K562 (cell line): ENCODE results near the gene HBG1. TPM values are rescaled to one million over a fixed set of nuclear protein-coding genes. Genes with fewer than 3 reads are reported as not detected.

ENCODE experiments used
- BCOR ChIP-seq: fragments of 450-650 bp; IDR thresholded peaks from 2 replicates; pipeline ENCODE4 v1.6.1; 2016
- BRD4 ChIP-seq: fragments of 200-600 bp; sonication (generic); IDR thresholded peaks from 2 replicates; pipeline ENCODE4 v1.6.1; 2017; ENCODE audit warnings: inconsistent platforms
- FIP1L1 ChIP-seq: fragments of 200-400 bp; formaldehyde crosslinking; IDR thresholded peaks from 2 replicates; pipeline ENCODE4 v1.6.1; 2018; ENCODE audit warnings: mild to moderate bottlenecking, low read depth, low read length; ENCODE audit not compliant: poor library complexity, severe bottlenecking
- FOXK2 ChIP-seq, 2 experiments: fragments of 450-650 bp; IDR thresholded peaks in 1 of 2; conservative IDR thresholded peaks in 1 of 2; 2 replicates each; pipeline ENCODE4 v1.6.1; 2016; ENCODE audit warnings: low read depth in 2 of 2, mild to moderate bottlenecking in 1 of 2
- GATA2 ChIP-seq: sonication (generic); formaldehyde crosslinking; IDR thresholded peaks from 2 replicates; pipeline ENCODE4 v1.4.0; 2020; ENCODE audit warnings: mild to moderate bottlenecking, missing genetic modification reagents
- HMGN3 ChIP-seq: IDR thresholded peaks from 2 replicates; pipeline ENCODE4 v1.6.1; 2011; ENCODE audit warnings: borderline replicate concordance, low read depth, mild to moderate bottlenecking, mixed read lengths, low read length; ENCODE audit not compliant: insufficient read length; ENCODE audit errors: extremely low read depth
- KAT7 ChIP-seq: sonication (generic); formaldehyde crosslinking; IDR thresholded peaks from 2 replicates; pipeline ENCODE4 v1.8.0; 2022; ENCODE audit warnings: missing genetic modification reagents, mild to moderate bottlenecking, borderline replicate concordance
- MECOM ChIP-seq: fragments of 250-450 bp; sonication (Bioruptor Pico); IDR thresholded peaks from 2 replicates; pipeline ENCODE4 v1.8.0; 2022; ENCODE audit warnings: inconsistent platforms
- MEIS2 ChIP-seq: fragments of 450-650 bp; IDR thresholded peaks from 2 replicates; pipeline ENCODE4 v1.6.1; 2014; ENCODE audit warnings: mild to moderate bottlenecking; ENCODE audit not compliant: partially characterized antibody
- MTA3 ChIP-seq: fragments of 450-650 bp; formaldehyde crosslinking; IDR thresholded peaks from 2 replicates; pipeline ENCODE4 v1.6.1; 2017; ENCODE audit warnings: mild to moderate bottlenecking, borderline replicate concordance
- POLR2A ChIP-seq: fragments of 450-650 bp; conservative IDR thresholded peaks from 2 replicates; pipeline ENCODE4 v1.6.1; 2016
- RFX5 ChIP-seq: IDR thresholded peaks from 2 replicates; pipeline ENCODE4 v1.6.1; 2011; ENCODE audit warnings: low read depth, mild to moderate bottlenecking, improper control_type of control experiment, low read length
- SRSF7 ChIP-seq: fragments of 200-400 bp; formaldehyde crosslinking; optimal IDR thresholded peaks from 2 replicates; pipeline ENCODE3; 2017; ENCODE audit warnings: mild to moderate bottlenecking, low read depth, low read length
- THRAP3 ChIP-seq: fragments of 450-650 bp; IDR thresholded peaks from 2 replicates; pipeline ENCODE4 v1.6.1; 2016; ENCODE audit warnings: mild to moderate bottlenecking, inconsistent platforms, borderline replicate concordance
- TSC22D4 ChIP-seq: fragments of 450-650 bp; IDR thresholded peaks from 2 replicates; pipeline ENCODE4 v1.6.1; 2016; ENCODE audit warnings: missing genetic modification characterization, missing biosample characterization, control low read depth
- XRCC3 ChIP-seq: fragments of 450-650 bp; IDR thresholded peaks from 2 replicates; pipeline ENCODE4 v1.6.1; 2017; ENCODE audit warnings: mild to moderate bottlenecking, moderate library complexity
- ZFP36 ChIP-seq: fragments of 150-350 bp; IDR thresholded peaks from 2 replicates; pipeline ENCODE4 v1.6.1; 2018; ENCODE audit warnings: low read length, low read depth; ENCODE audit not compliant: partially characterized antibody
- ZNF384 ChIP-seq: IDR thresholded peaks from 2 replicates; pipeline ENCODE4 v1.6.1; 2012; ENCODE audit warnings: low read depth, low read length, improper control_type of control experiment
- ZNF583 ChIP-seq: fragments of 250-450 bp; sonication (Bioruptor Pico); IDR thresholded peaks from 2 replicates; pipeline ENCODE4 v1.4.0; 2020
- polyA plus RNA-seq, 8 experiments: library from polyadenylated mRNA; depleted of rRNA in 4 of 8; stranded (reverse) in 5 of 8; unstranded in 3 of 8; fragments of >200 nt; fragmentation: Nextera tagmentation in 2 of 8; fragmentation: Illumina TruSeq in 1 of 8; extraction: Ambion mirVana in 2 of 8; extraction: Trizol in 1 of 8; gene quantifications; 2 replicates each; pipeline versions ENCODE4 v1.2.1 to v1.2.3, GENCODE V29; 2011 to 2014; ENCODE audit warnings: inconsistent platforms in 1 of 8, missing spikeins in 1 of 8
- total RNA-seq, 7 experiments: library from RNA; depleted of rRNA in 6 of 7; stranded (reverse); fragments of >200 nt in 6 of 7; fragmentation: Illumina TruSeq in 2 of 7; extraction: Trizol in 2 of 7; gene quantifications; 2 replicates each; pipeline versions ENCODE4 v1.2.1 to v1.2.3, GENCODE V29; 2011 to 2021; ENCODE audit warnings: low replicate concordance in 1 of 7
- TF ChIP-seq, protein P1 (sequence below): IDR thresholded peaks from 2 replicates; pipeline ENCODE4 v1.6.1; 2014; ENCODE audit warnings: antibody characterized with exemption
- TF ChIP-seq, protein P2 (sequence below): fragments of 250-450 bp; sonication (Bioruptor Pico); IDR thresholded peaks from 2 replicates; pipeline ENCODE4 v1.8.0; 2022; ENCODE audit warnings: moderate library complexity, mild to moderate bottlenecking, inconsistent platforms
- TF ChIP-seq, protein P3 (sequence below): sonication (generic); formaldehyde crosslinking; IDR thresholded peaks from 2 replicates; pipeline ENCODE4 v1.8.0; 2022; ENCODE audit warnings: mild to moderate bottlenecking, low read depth, missing genetic modification reagents
- TF ChIP-seq, protein P4 (sequence below), 2 experiments: fragments of 250-450 bp in 1 of 2; fragments of 450-650 bp in 1 of 2; sonication (Bioruptor Pico) in 1 of 2; IDR thresholded peaks; 2 replicates each; pipeline versions ENCODE4 v1.6.1 to v1.8.0; 2016 to 2021; ENCODE audit warnings: mild to moderate bottlenecking in 2 of 2, moderate library complexity in 2 of 2, missing compliant biosample characterization in 1 of 2, missing genetic modification characterization in 1 of 2
- TF ChIP-seq, protein P5 (sequence below), 2 experiments: fragments of 200-800 bp in 1 of 2; sonication (Bioruptor generic) in 1 of 2; sonication (generic) in 1 of 2; formaldehyde crosslinking in 1 of 2; IDR thresholded peaks in 1 of 2; conservative IDR thresholded peaks in 1 of 2; 2 replicates each; pipeline versions ENCODE4 v1.5.0 to v1.6.1; 2016 to 2020; ENCODE audit warnings: missing compliant biosample characterization in 1 of 2, missing genetic modification characterization in 1 of 2, missing genetic modification reagents in 1 of 2

HBG1 gene
- total and polyA plus RNA-seq, 9 of the 15 experiments (the other 6 are each of a cell fraction or from before 2014, with no cell fraction given), result 1,066 to 16,338 (median 4,898) TPM

DNA sequence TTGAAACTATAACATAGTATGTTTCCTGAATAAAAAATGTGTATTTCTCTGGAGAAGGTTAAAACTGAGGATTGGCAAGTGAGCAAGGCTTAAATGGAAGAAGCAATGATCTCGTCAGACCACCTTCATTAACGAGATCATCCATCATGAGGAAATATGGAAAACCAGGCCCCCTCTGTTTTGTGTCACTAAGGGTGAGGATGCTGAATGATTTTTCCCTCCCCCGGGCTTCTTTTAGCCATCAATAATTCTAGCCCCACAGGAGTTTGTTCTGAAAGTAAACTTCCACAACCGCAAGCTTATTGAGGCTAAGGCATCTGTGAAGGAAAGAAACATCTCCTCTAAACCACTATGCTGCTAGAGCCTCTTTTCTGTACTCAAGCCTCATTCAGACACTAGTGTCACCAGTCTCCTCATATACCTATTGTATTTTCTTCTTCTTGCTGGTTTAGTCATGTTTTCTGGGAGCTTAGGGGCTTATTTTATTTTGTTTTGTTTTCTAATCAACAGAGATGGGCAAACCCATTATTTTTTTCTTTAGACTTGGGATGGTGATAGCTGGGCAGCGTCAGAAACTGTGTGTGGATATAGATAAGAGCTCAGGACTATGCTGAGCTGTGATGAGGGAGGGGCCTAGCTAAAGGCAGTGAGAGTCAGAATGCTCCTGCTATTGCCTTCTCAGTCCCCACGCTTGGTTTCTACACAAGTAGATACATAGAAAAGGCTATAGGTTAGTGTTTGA lies 25.9 kb upstream of the HBG1 start (continued):
- peak; percentile 87 for TF ChIP-seq ZNF384
- TF ChIP-seq, protein P1, sequence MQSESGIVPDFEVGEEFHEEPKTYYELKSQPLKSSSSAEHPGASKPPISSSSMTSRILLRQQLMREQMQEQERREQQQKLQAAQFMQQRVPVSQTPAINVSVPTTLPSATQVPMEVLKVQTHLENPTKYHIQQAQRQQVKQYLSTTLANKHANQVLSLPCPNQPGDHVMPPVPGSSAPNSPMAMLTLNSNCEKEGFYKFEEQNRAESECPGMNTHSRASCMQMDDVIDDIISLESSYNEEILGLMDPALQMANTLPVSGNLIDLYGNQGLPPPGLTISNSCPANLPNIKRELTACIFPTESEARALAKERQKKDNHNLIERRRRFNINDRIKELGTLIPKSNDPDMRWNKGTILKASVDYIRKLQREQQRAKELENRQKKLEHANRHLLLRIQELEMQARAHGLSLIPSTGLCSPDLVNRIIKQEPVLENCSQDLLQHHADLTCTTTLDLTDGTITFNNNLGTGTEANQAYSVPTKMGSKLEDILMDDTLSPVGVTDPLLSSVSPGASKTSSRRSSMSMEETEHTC, result no peak
- peak; percentile 59 for TF ChIP-seq MEIS2
- no peak for TF ChIP-seq MECOM (CRISPR knock-in tag)
- no peak for TF ChIP-seq BCOR
- TF ChIP-seq GATA2 (CRISPR knock-in tag), result peak; percentile 64
- TF ChIP-seq, protein P2, sequence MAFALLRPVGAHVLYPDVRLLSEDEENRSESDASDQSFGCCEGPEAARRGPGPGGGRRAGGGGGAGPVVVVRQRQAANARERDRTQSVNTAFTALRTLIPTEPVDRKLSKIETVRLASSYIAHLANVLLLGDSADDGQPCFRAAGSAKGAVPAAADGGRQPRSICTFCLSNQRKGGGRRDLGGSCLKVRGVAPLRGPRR (CRISPR knock-in tag), result no peak
- TF ChIP-seq XRCC3, result no peak
- no peak for TF ChIP-seq THRAP3
- TF ChIP-seq BRD4, result peak; percentile 63; the same call in 1 of the 2 replicates
- TF ChIP-seq, protein P3, sequence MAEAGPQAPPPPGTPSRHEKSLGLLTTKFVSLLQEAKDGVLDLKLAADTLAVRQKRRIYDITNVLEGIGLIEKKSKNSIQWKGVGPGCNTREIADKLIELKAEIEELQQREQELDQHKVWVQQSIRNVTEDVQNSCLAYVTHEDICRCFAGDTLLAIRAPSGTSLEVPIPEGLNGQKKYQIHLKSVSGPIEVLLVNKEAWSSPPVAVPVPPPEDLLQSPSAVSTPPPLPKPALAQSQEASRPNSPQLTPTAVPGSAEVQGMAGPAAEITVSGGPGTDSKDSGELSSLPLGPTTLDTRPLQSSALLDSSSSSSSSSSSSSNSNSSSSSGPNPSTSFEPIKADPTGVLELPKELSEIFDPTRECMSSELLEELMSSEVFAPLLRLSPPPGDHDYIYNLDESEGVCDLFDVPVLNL, result no peak
- no peak for TF ChIP-seq TSC22D4 (tag)
- peak; percentile 49; the same call in 1 of the 2 replicates for TF ChIP-seq MTA3
- TF ChIP-seq, protein P4, sequence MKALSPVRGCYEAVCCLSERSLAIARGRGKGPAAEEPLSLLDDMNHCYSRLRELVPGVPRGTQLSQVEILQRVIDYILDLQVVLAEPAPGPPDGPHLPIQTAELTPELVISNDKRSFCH (CRISPR knock-in tag; IDR thresholded peaks at IDR 0.05), result no peak
- TF ChIP-seq, protein P4 (tag; IDR thresholded peaks at IDR 0.05), result no peak
- TF ChIP-seq KAT7 (CRISPR knock-in tag), result no peak
- no peak for TF ChIP-seq ZFP36
- TF ChIP-seq HMGN3, result no peak
- TF ChIP-seq, protein P5, sequence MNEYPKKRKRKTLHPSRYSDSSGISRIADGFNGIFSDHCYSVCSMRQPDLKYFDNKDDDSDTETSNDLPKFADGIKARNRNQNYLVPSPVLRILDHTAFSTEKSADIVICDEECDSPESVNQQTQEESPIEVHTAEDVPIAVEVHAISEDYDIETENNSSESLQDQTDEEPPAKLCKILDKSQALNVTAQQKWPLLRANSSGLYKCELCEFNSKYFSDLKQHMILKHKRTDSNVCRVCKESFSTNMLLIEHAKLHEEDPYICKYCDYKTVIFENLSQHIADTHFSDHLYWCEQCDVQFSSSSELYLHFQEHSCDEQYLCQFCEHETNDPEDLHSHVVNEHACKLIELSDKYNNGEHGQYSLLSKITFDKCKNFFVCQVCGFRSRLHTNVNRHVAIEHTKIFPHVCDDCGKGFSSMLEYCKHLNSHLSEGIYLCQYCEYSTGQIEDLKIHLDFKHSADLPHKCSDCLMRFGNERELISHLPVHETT (CRISPR knock-in tag; conservative IDR thresholded peaks at IDR 0.05 in 1 of 2, IDR thresholded peaks at IDR 0.05 in 1 of 2), result peak in 1 of 2 experiments; percentile 78; a peak in 2 of 4 replicates
- TF ChIP-seq FIP1L1, result no peak
- no peak for TF ChIP-seq ZNF583
- TF ChIP-seq POLR2A, result no peak; the same call in 1 of the 2 replicates
- TF ChIP-seq RFX5, result no peak
- no peak for TF ChIP-seq SRSF7
- peak; percentile 70 to 71 for TF ChIP-seq FOXK2 (conservative IDR thresholded peaks at IDR 0.05 in 1 of 2, IDR thresholded peaks at IDR 0.05 in 1 of 2; ENCODE audit: low read depth in 2 of 2)
